K562 (cell line): ENCODE data around the gene GTF2A2. TPM values are rescaled to one million over a fixed set of nuclear protein-coding genes. Genes with fewer than 3 reads are reported as not detected.

Experiments
- ATAC-seq: fragments of 200-7000 bp; cut with Tn5 transposase; 3 replicates; pipeline ENCODE4 v1.9.1; 2020; ENCODE audit warnings: moderate library complexity
- BruUV-seq: library from RNA; stranded (reverse); fragments of 400-500 nt; replicated peaks from 2 replicates; lab custom pipeline; 2021; lab: Mats Ljungman, UMichigan
- CTCF ChIA-PET: fragments of 300-600 bp; formaldehyde crosslinking; extraction: SDS; loops from one replicate; lab custom pipeline; 2021; ENCODE audit warnings: low intra/inter-chr PET ratio; lab: Yijun Ruan, JAX
- POLR2A ChIA-PET: fragments of 300-600, 350-650 bp; sonication (Branson Sonifier 250); formaldehyde crosslinking; extraction: SDS; loops from one replicate; lab custom pipeline; 2021; ENCODE audit warnings: antibody characterized with exemption, inconsistent platforms; lab: Yijun Ruan, JAX
- DNase-seq, 4 experiments: peaks; one replicate each; pipeline versions ENCODE4 v3.0.0 to v3.0.0-alpha.2; 2011 to 2018; ENCODE audit warnings: low spot score in 3 of 4, mixed read lengths in 3 of 4; ENCODE audit errors: extremely low read depth in 1 of 4
- FAIRE-seq: peaks from 2 replicates; lab custom pipeline; 2011; peaks lifted over from hg19 to GRCh38; lab: Jason Lieb, UNC
- H2AFZ ChIP-seq: 2 replicates; pipeline ENCODE4 v1.6.0; 2011; ENCODE audit warnings: low read depth, low read length, control low read depth, inconsistent platforms
- H3K27ac ChIP-seq: fragments of 200-600 bp; 3 replicates; pipeline ENCODE4 v1.8.0; 2011; ENCODE audit warnings: low read depth, mild to moderate bottlenecking, control low read depth, inconsistent platforms, low read length, moderate library complexity, mixed read lengths; ENCODE audit errors: extremely low read depth
- H3K27me3 ChIP-seq, 2 experiments: fragments of 300-600 bp in 1 of 2; 2 replicates in 1 of 2; 3 replicates in 1 of 2; pipeline versions ENCODE4 v1.6.0 to v1.8.0; 2011; ENCODE audit warnings: inconsistent platforms in 2 of 2, low read length in 2 of 2, mild to moderate bottlenecking in 1 of 2, mixed read lengths in 1 of 2, moderate library complexity in 1 of 2; ENCODE audit not compliant: control insufficient read depth in 2 of 2, insufficient read depth in 2 of 2
- H3K36me3 ChIP-seq: fragments of 300-600 bp; 3 replicates; pipeline ENCODE4 v1.8.0; 2011; ENCODE audit warnings: mild to moderate bottlenecking, low read length, inconsistent platforms; ENCODE audit not compliant: control insufficient read depth, insufficient read depth
- H3K4me1 ChIP-seq, 2 experiments: fragments of 200-600 bp in 1 of 2; replicated peaks in 1 of 2; 2 replicates in 1 of 2; 3 replicates in 1 of 2; pipeline versions ENCODE4 v1.5.1 to v1.8.0; 2011; ENCODE audit warnings: inconsistent platforms in 2 of 2, low read length in 2 of 2, mild to moderate bottlenecking in 1 of 2, mixed read lengths in 1 of 2, moderate library complexity in 1 of 2; ENCODE audit not compliant: control insufficient read depth in 2 of 2, insufficient read depth in 2 of 2
- H3K4me2 ChIP-seq: 2 replicates; pipeline ENCODE4 v1.6.1; 2011; ENCODE audit warnings: low read length, control low read depth, inconsistent platforms, mixed read lengths; ENCODE audit not compliant: insufficient read depth
- H3K4me3 ChIP-seq: fragments of 200-600 bp; sonication (generic), shearing (Covaris generic); 2 replicates; pipeline ENCODE4 v1.5.1; 2016; ENCODE audit warnings: control low read depth, inconsistent platforms
- H3K79me2 ChIP-seq: fragments of 200-600 bp; 3 replicates; pipeline ENCODE4 v1.8.0; 2011; ENCODE audit warnings: low read length, inconsistent platforms; ENCODE audit not compliant: control insufficient read depth, insufficient read depth
- H3K9ac ChIP-seq, 2 experiments: 2 replicates each; pipeline versions ENCODE4 v1.6.0 to v1.6.1; 2011; ENCODE audit warnings: low read depth in 2 of 2, low read length in 2 of 2, control low read depth in 1 of 2, inconsistent platforms in 1 of 2, mild to moderate bottlenecking in 1 of 2, mixed read lengths in 1 of 2; ENCODE audit not compliant: insufficient read depth in 1 of 2
- H3K9me1 ChIP-seq: one replicate; pipeline ENCODE4 v1.6.0; 2011; ENCODE audit warnings: inconsistent platforms, mild to moderate bottlenecking, low read length, moderate library complexity; ENCODE audit not compliant: control insufficient read depth, insufficient read depth
- H3K9me3 ChIP-seq: replicated peaks from 2 replicates; pipeline ENCODE4 v1.5.1; 2011; ENCODE audit warnings: low read depth, low read length, inconsistent platforms; ENCODE audit not compliant: control insufficient read depth, insufficient read depth
- H4K20me1 ChIP-seq: replicated peaks from 2 replicates; pipeline ENCODE4 v1.6.1; 2011; ENCODE audit warnings: low read length, inconsistent platforms, mixed read lengths; ENCODE audit not compliant: control insufficient read depth, insufficient read depth
- BACH1 ChIP-seq: fragments of 200-800 bp; sonication (Bioruptor generic); IDR thresholded peaks from 2 replicates; pipeline ENCODE4 v1.6.1; 2016; ENCODE audit warnings: missing genetic modification characterization, missing compliant biosample characterization
- CBX2 ChIP-seq: fragments of 200-600 bp; sonication (generic); IDR thresholded peaks from one replicate; pipeline ENCODE4 v1.6.1; 2012; ENCODE audit warnings: mild to moderate bottlenecking, low read length, inconsistent platforms; ENCODE audit not compliant: insufficient read depth, poor library complexity, severe bottlenecking
- COPS2 ChIP-seq: fragments of 450-650 bp; conservative IDR thresholded peaks from 2 replicates; pipeline ENCODE4 v1.6.1; 2016; ENCODE audit warnings: mild to moderate bottlenecking, moderate library complexity
- ETV6 ChIP-seq, 3 experiments: fragments of 150-350 bp in 1 of 3; sonication (generic) in 1 of 3; formaldehyde crosslinking in 1 of 3; IDR thresholded peaks; 2 replicates each; pipeline versions ENCODE4 v1.6.1 to v1.8.0; 2014 to 2022; ENCODE audit warnings: borderline replicate concordance in 2 of 3, low read depth in 2 of 3, antibody characterized with exemption in 1 of 3, low read length in 1 of 3, mild to moderate bottlenecking in 1 of 3, missing genetic modification reagents in 1 of 3
- NFATC3 ChIP-seq: fragments of 450-650 bp; IDR thresholded peaks from 2 replicates; pipeline ENCODE4 v1.6.1; 2017; ENCODE audit warnings: mild to moderate bottlenecking
- PHF8 ChIP-seq: fragments of 200-600 bp; sonication (generic); IDR thresholded peaks from 2 replicates; pipeline ENCODE4 v1.6.1; 2012; ENCODE audit warnings: mixed run types, mild to moderate bottlenecking, inconsistent platforms, low read length, moderate library complexity, borderline replicate concordance
- POLR2B ChIP-seq: fragments of 450-650 bp; IDR thresholded peaks from 2 replicates; pipeline ENCODE4 v1.6.1; 2018; ENCODE audit warnings: low read depth; ENCODE audit not compliant: partially characterized antibody
- RFX1 ChIP-seq: fragments of 450-650 bp; IDR thresholded peaks from 2 replicates; pipeline ENCODE4 v1.6.1; 2016; ENCODE audit warnings: mild to moderate bottlenecking, moderate library complexity
- SIX5 ChIP-seq, 2 experiments: IDR thresholded peaks; 2 replicates each; pipeline ENCODE4 v1.6.1; 2011; ENCODE audit warnings: low read length in 2 of 2, borderline replicate concordance in 1 of 2, low read depth in 1 of 2, mild to moderate bottlenecking in 1 of 2, moderate library complexity in 1 of 2; ENCODE audit not compliant: insufficient read depth in 1 of 2
- TEAD1 ChIP-seq, 2 experiments: fragments of 450-650 bp in 1 of 2; sonication (generic) in 1 of 2; formaldehyde crosslinking; IDR thresholded peaks; 2 replicates each; pipeline versions ENCODE4 v1.4.0 to v1.8.0; 2020 to 2022; ENCODE audit warnings: mild to moderate bottlenecking in 2 of 2, missing genetic modification reagents in 1 of 2
- ZNF318 ChIP-seq, 2 experiments: fragments of 450-650 bp; IDR thresholded peaks; 2 replicates each; pipeline ENCODE4 v1.6.1; 2016; ENCODE audit warnings: mild to moderate bottlenecking in 2 of 2, borderline replicate concordance in 1 of 2, low read depth in 1 of 2, moderate library complexity in 1 of 2
- ZNF431 ChIP-seq: sonication (generic); formaldehyde crosslinking; IDR thresholded peaks from 2 replicates; pipeline ENCODE4 v1.8.0; 2022; ENCODE audit warnings: mild to moderate bottlenecking, missing genetic modification reagents
- ZNF436 ChIP-seq: fragments of 250-450, 450-650 bp; sonication (Bioruptor Pico); formaldehyde crosslinking; IDR thresholded peaks from 2 replicates; pipeline ENCODE4 v1.7.0; 2020; ENCODE audit warnings: mild to moderate bottlenecking
- ZNF586 ChIP-seq: fragments of 450-650 bp; formaldehyde crosslinking; conservative IDR thresholded peaks from 2 replicates; pipeline ENCODE4 v1.4.0; 2020; ENCODE audit warnings: mild to moderate bottlenecking, moderate library complexity
- WGBS: fragments of 100-300 bp; shearing (Covaris generic); methylation state at CpG from one replicate; pipeline ENCODE4 v1.1.6; 2016; ENCODE audit warnings: low coverage, mixed read lengths; ENCODE audit not compliant: insufficient coverage; ENCODE audit errors: missing lambda C conversion rate; 5-methylcytosine and 5-hydroxymethylcytosine counted together
- in situ Hi-C: fragments of 300-500 bp; cut with MboI; formaldehyde crosslinking; loops from 4 replicates; pipeline ENCODE4 v1.15.0; 2018; ENCODE audit warnings: inconsistent platforms, mixed read lengths
- intact Hi-C: fragments of 100-400 bp; cut with micrococcal nuclease; formaldehyde crosslinking; loops from 2 replicates; pipeline ENCODE4 v1.14.2; 2022
- polyA plus RNA-seq, 8 experiments: library from polyadenylated mRNA; depleted of rRNA in 4 of 8; stranded (reverse) in 5 of 8; unstranded in 3 of 8; fragments of >200 nt; fragmentation: Nextera tagmentation in 2 of 8; fragmentation: Illumina TruSeq in 1 of 8; extraction: Ambion mirVana in 2 of 8; extraction: Trizol in 1 of 8; gene quantifications; 2 replicates each; pipeline versions ENCODE4 v1.2.1 to v1.2.3, GENCODE V29; 2011 to 2014; ENCODE audit warnings: inconsistent platforms in 1 of 8, missing spikeins in 1 of 8
- total RNA-seq, 7 experiments: library from RNA; depleted of rRNA in 6 of 7; stranded (reverse); fragments of >200 nt in 6 of 7; fragmentation: Illumina TruSeq in 2 of 7; extraction: Trizol in 2 of 7; gene quantifications; 2 replicates each; pipeline versions ENCODE4 v1.2.1 to v1.2.3, GENCODE V29; 2011 to 2021; ENCODE audit warnings: low replicate concordance in 1 of 7

The GTF2A2 gene
- total and polyA plus RNA-seq, 9 of the 15 experiments (the other 6 are each of a cell fraction or from before 2014, with no cell fraction given): 128 to 656 (median 172) TPM

GRCh38 chr15:59680870-59681269 lies 23.6 kb upstream of the GTF2A2 start:
- H3K4me2 ChIP-seq: no peak overlapping the region
- in situ Hi-C loops (no loop called here), intact Hi-C loops (no loop called here)
- no TSS peak for BruUV-seq
- no peak overlapping the region for H3K9ac ChIP-seq
- POLR2A ChIA-PET: interaction anchor here (0.8 to 1.4 kb wide), 2 partner anchors 9 to 10 kb away, joined by 3 to 4 read pairs; partner anchors contain the start of gene BNIP2
- no peak overlapping the region for H3K4me3 ChIP-seq
- H4K20me1 ChIP-seq: no peaks in the 10 kb centered on the region; the same call in 1 of the 2 replicates
- DNase-seq: no peak
- FAIRE-seq: no peak
- H3K36me3 ChIP-seq: peaks cover 86% of the 10 kb centered on the region
- H2AFZ ChIP-seq: no peak overlapping the region
- no peak for ATAC-seq
- WGBS: 74% methylated on average over 4 of the region's 5 CpGs
- peaks cover 0 to 7% of the 10 kb centered on the region in 2 experiments; a peak in 3 of 5 replicates for H3K4me1 ChIP-seq
- H3K27ac ChIP-seq: no peak overlapping the region
- CTCF ChIA-PET: no interaction called here
- peaks cover 40% of the 10 kb centered on the region for H3K79me2 ChIP-seq
- no peaks in the 10 kb centered on the region for H3K9me1 ChIP-seq
- H3K9me3 ChIP-seq: no peaks in the 10 kb centered on the region
- H3K27me3 ChIP-seq: no peaks in the 10 kb centered on the region
- TF ChIP-seq POLR2B (no peak), CBX2 (no peak), ZNF436 (CRISPR knock-in tag) (no peak), RFX1 (no peak), TEAD1 (CRISPR knock-in tag; IDR thresholded peaks at IDR 0.05) (no peak), ZNF586 (CRISPR knock-in tag) (no peak), SIX5 (IDR thresholded peaks at IDR 0.05; ENCODE audit: borderline replicate concordance in 1 of 2, insufficient read depth in 1 of 2, low read depth in 1 of 2, low read length in 2 of 2) (no peak), NFATC3 (no peak), PHF8 (no peak), ZNF431 (no peak), ZNF318 (IDR thresholded peaks at IDR 0.05; ENCODE audit: borderline replicate concordance in 1 of 2, low read depth in 1 of 2) (no peak), ETV6 (IDR thresholded peaks at IDR 0.05; ENCODE audit: borderline replicate concordance in 1 of 2, low read depth in 2 of 2, low read length in 1 of 2) (no peak), ETV6 (CRISPR knock-in tag; IDR thresholded peaks at IDR 0.05; ENCODE audit: borderline replicate concordance) (no peak), COPS2 (no peak), BACH1 (tag) (no peak)
